Measurements from ENCODE around the gene UBR4. TPM values are rescaled to one million over a fixed set of nuclear protein-coding genes. Genes with fewer than 3 reads are reported as not detected.
A peak's percentile ranks its signal among the peaks of the same experiment; 100 is the strongest.

The UBR4 gene
- polyA plus RNA-seq, 1 of the 3 experiments (the other 2 are of a cell fraction): 68.7 TPM

GRCh38 chr1:19042675-19043578, 167.1 kb downstream of the UBR4 start:
- peaks cover 6% of the 10 kb centered on the region for H3F3A ChIP-seq (replicated peaks; ENCODE audit: insufficient read depth)
- 67% methylated on average over 14 of the region's 18 CpGs for WGBS (ENCODE audit: low lambda C conversion rate)
- no peaks in the 10 kb centered on the region for H3K9me3 ChIP-seq
- H3K4me1 ChIP-seq (ENCODE audit: control insufficient read depth in 1 of 2, insufficient read depth in 2 of 2, low read depth in 1 of 2, low read length in 1 of 2): peaks cover 0 to 2% of the 10 kb centered on the region in 2 experiments; a peak in 1 of 4 replicates
- no peak overlapping the region for H3K9ac ChIP-seq
- H2AFZ ChIP-seq (ENCODE audit: low read depth): no peak overlapping the region
- H4K20me1 ChIP-seq (ENCODE audit: insufficient read depth): no peaks in the 10 kb centered on the region
- ChIA-PET POLR2A (no interaction called here), CTCF (interaction anchor here (1.0 to 2.3 kb wide), 5 partner anchors 11 to 168 kb away, joined by 3 to 6 read pairs (median 5); no protein-coding TSS in a partner anchor)
- no peaks in the 10 kb centered on the region for H3K27me3 ChIP-seq (ENCODE audit: insufficient read depth)
- H3K36me3 ChIP-seq (replicated peaks in 1 of 2; ENCODE audit: control insufficient read depth in 1 of 2, insufficient read depth in 2 of 2, low read length in 1 of 2): no peaks in the 10 kb centered on the region
- TF ChIP-seq USF2 (IDR thresholded peaks at IDR 0.05; ENCODE audit: borderline replicate concordance, low read depth, low read length) (no peak), TAF1 (IDR thresholded peaks at IDR 0.05; ENCODE audit: borderline replicate concordance, low read depth, low read length) (no peak), RCOR1 (IDR thresholded peaks at IDR 0.05; ENCODE audit: low read length) (no peak), FOXJ3 (CRISPR knock-in tag; IDR thresholded peaks at IDR 0.05) (no peak), ELF1 (IDR thresholded peaks at IDR 0.05) (no peak), GATA2 (CRISPR knock-in tag; IDR thresholded peaks at IDR 0.05) (no peak)
- TF ChIP-seq, protein P1, sequence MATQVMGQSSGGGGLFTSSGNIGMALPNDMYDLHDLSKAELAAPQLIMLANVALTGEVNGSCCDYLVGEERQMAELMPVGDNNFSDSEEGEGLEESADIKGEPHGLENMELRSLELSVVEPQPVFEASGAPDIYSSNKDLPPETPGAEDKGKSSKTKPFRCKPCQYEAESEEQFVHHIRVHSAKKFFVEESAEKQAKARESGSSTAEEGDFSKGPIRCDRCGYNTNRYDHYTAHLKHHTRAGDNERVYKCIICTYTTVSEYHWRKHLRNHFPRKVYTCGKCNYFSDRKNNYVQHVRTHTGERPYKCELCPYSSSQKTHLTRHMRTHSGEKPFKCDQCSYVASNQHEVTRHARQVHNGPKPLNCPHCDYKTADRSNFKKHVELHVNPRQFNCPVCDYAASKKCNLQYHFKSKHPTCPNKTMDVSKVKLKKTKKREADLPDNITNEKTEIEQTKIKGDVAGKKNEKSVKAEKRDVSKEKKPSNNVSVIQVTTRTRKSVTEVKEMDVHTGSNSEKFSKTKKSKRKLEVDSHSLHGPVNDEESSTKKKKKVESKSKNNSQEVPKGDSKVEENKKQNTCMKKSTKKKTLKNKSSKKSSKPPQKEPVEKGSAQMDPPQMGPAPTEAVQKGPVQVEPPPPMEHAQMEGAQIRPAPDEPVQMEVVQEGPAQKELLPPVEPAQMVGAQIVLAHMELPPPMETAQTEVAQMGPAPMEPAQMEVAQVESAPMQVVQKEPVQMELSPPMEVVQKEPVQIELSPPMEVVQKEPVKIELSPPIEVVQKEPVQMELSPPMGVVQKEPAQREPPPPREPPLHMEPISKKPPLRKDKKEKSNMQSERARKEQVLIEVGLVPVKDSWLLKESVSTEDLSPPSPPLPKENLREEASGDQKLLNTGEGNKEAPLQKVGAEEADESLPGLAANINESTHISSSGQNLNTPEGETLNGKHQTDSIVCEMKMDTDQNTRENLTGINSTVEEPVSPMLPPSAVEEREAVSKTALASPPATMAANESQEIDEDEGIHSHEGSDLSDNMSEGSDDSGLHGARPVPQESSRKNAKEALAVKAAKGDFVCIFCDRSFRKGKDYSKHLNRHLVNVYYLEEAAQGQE (IDR thresholded peaks at IDR 0.05; ENCODE audit: low read depth, low read length): no peak
- H3K9me2 ChIP-seq: no peaks in the 10 kb centered on the region
- peak; percentile 16 for DNase-seq
- H3K4me3 ChIP-seq (ENCODE audit: low read depth in 2 of 2, low read length in 1 of 2): no peak overlapping the region
- H3K4me2 ChIP-seq: no peak overlapping the region
- H3K79me2 ChIP-seq (ENCODE audit: insufficient read depth): no peaks in the 10 kb centered on the region
- no peak overlapping the region for H3K27ac ChIP-seq (ENCODE audit: low read depth in 2 of 2, low read length in 1 of 2)

DNA sequence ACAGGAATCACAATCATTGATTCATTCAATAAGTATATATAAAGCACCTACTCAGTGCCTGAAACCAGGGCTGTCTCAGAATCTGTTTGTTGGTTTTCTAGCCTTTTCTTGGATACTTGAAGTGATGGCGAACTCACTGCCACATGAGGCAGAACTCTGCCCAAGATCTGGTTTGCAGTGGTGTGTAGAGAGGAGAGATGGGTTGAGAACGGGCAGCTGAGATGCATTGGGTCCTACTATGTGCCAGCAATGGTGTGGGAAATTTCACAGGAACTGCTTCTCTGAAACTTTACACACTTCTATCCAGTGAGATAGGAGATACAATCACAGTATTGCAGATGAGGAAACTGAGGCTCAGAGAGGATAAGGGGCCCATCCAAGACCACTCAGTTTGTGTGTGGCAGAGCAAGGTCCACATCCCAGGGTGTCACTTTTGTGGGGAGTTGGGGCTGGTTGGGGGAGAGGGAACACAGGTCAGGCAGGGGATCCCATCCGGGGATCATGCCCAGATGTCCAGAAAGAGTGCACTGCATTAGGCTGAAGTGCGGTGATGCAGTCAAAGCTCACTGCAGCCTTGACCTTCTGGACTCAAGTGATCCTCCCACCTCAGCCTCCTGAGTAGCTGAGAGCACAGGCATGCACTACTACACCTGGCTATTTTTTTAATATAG, 169.9 kb downstream of the UBR4 start:
- Histone ChIP-seq H3K4me3 (ENCODE audit: low read depth in 2 of 2, low read length in 1 of 2) (no peak overlapping the region), H3K79me2 (ENCODE audit: insufficient read depth) (no peaks in the 10 kb centered on the region), H3K4me2 (no peak overlapping the region), H3K36me3 (replicated peaks in 1 of 2; ENCODE audit: control insufficient read depth in 1 of 2, insufficient read depth in 2 of 2, low read length in 1 of 2) (no peaks in the 10 kb centered on the region), H3F3A (replicated peaks; ENCODE audit: insufficient read depth) (peaks cover 6% of the 10 kb centered on the region), H3K9me2 (no peaks in the 10 kb centered on the region), H3K27me3 (ENCODE audit: insufficient read depth) (no peaks in the 10 kb centered on the region), H2AFZ (ENCODE audit: low read depth) (no peak overlapping the region), H3K9me3 (no peaks in the 10 kb centered on the region), H3K9ac (no peak overlapping the region), H4K20me1 (ENCODE audit: insufficient read depth) (no peaks in the 10 kb centered on the region), H3K4me1 (ENCODE audit: control insufficient read depth in 1 of 2, insufficient read depth in 2 of 2, low read depth in 1 of 2, low read length in 1 of 2) (peaks cover 0 to 11% of the 10 kb centered on the region in 2 experiments; a peak in 1 of 4 replicates), H3K27ac (ENCODE audit: low read depth in 2 of 2, low read length in 1 of 2) (no peak overlapping the region)
- ChIA-PET POLR2A (interaction anchor here (0.6 kb wide), 1 partner anchor 11 kb away, joined by 3 read pairs; no protein-coding TSS in a partner anchor), CTCF (interaction anchor here (2.6 kb wide), 1 partner anchor 127 kb away, joined by 10 read pairs; no protein-coding TSS in a partner anchor)
- 52% methylated on average over 2 of the region's 4 CpGs for WGBS (ENCODE audit: low lambda C conversion rate)
- DNase-seq: no peak
- TF ChIP-seq MEF2A (IDR thresholded peaks at IDR 0.05; ENCODE audit: borderline replicate concordance, low read depth) (no peak), GABPA (IDR thresholded peaks at IDR 0.05; ENCODE audit: low read depth) (no peak), JUND (IDR thresholded peaks at IDR 0.05) (no peak), RCOR1 (IDR thresholded peaks at IDR 0.05; ENCODE audit: low read length) (no peak), RXRA (IDR thresholded peaks at IDR 0.05; ENCODE audit: borderline replicate concordance, low read depth) (no peak), TEAD4 (IDR thresholded peaks at IDR 0.05; ENCODE audit: borderline replicate concordance, insufficient read depth) (no peak), TCF12 (IDR thresholded peaks at IDR 0.05) (no peak), SIN3A (IDR thresholded peaks at IDR 0.05; ENCODE audit: borderline replicate concordance, low read depth, low read length) (no peak), POLR2AphosphoS5 (IDR thresholded peaks at IDR 0.05; ENCODE audit: low read depth, low read length) (no peak)
- TF ChIP-seq, protein P2, sequence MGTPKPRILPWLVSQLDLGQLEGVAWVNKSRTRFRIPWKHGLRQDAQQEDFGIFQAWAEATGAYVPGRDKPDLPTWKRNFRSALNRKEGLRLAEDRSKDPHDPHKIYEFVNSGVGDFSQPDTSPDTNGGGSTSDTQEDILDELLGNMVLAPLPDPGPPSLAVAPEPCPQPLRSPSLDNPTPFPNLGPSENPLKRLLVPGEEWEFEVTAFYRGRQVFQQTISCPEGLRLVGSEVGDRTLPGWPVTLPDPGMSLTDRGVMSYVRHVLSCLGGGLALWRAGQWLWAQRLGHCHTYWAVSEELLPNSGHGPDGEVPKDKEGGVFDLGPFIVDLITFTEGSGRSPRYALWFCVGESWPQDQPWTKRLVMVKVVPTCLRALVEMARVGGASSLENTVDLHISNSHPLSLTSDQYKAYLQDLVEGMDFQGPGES (IDR thresholded peaks at IDR 0.05; ENCODE audit: low read depth, low read length): no peak
- TF ChIP-seq, protein P3, sequence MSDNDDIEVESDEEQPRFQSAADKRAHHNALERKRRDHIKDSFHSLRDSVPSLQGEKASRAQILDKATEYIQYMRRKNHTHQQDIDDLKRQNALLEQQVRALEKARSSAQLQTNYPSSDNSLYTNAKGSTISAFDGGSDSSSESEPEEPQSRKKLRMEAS (IDR thresholded peaks at IDR 0.05; ENCODE audit: low read depth): no peak
- TF ChIP-seq, protein P4, sequence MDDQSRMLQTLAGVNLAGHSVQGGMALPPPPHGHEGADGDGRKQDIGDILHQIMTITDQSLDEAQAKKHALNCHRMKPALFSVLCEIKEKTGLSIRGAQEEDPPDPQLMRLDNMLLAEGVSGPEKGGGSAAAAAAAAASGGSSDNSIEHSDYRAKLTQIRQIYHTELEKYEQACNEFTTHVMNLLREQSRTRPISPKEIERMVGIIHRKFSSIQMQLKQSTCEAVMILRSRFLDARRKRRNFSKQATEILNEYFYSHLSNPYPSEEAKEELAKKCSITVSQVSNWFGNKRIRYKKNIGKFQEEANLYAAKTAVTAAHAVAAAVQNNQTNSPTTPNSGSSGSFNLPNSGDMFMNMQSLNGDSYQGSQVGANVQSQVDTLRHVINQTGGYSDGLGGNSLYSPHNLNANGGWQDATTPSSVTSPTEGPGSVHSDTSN (IDR thresholded peaks at IDR 0.05): no peak
